ENCODE data around the gene DHX16.

DHX16 gene

GRCh38 chr6:30691208-30691847 lies 18.5 kb upstream of the DHX16 start:
- no peak for DNase-seq

DNA sequence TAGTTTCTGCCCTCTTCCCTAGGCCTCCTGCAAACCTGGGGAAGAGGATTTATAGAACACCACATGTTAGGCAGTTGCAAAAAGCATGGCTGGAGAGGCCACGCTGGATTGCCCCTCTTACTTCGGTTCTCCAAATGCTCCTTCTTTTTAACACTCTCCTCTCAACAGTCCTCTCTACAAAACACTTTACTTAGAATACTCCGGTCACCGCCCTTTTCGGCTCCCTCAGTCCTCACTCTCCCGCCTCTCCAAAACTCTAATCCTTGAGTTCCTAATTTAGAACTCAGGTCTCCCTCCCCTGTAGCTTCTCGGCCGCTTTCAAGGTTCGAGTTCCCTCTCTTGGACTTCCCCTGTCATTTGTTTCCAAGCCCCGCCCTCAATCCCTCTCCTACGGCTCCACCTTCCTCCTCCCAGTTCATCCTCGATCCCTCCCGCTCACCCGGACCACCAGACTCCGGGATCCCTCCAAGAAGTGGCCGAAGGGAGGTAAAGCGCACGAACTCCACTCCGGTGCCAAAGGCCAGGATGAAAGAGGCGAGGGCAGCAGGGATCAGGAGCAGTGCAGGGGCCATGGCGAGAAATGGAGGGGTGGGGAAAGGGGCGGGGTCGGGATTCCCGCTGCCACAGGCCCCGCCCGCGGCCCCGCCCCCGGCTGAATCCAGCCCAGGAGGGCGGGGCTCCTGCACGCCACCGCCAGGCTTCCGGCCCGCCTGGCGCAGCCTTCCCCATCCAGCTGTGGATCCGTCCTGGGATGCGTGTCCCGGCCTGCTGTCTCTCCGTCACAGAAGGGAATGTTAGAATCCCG lies 17.8 kb upstream of the DHX16 start, which contains the start of gene NRM:
Gene NRM, minus strand, starts transcription at position 582 of the 805 bp plus-strand sequence. Its CDS starts 10 bp downstream, at position 572.
- DNase-seq, result peak; percentile 84 to 88

DNA sequence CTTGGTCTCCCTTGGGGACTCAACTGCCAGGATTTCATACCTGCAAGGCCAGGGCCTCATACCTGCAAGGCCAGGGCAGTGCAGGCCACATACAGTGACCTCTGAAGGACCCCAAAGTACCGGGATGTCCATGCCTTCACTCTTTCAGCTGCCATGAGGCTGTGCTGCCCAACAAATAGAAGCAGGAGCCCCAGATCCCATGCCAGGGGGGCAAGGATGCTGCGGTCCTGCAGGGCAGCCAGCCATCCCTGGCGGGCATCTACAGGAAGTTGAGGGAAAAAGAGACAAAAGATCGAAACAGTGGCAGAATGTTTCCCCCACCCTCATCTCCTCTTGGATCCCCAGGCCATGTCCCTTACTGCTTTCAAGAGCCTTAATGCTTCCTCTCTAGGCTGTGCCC lies 17.2 kb upstream of the DHX16 start:
- DNase-seq, result no peak

DNA sequence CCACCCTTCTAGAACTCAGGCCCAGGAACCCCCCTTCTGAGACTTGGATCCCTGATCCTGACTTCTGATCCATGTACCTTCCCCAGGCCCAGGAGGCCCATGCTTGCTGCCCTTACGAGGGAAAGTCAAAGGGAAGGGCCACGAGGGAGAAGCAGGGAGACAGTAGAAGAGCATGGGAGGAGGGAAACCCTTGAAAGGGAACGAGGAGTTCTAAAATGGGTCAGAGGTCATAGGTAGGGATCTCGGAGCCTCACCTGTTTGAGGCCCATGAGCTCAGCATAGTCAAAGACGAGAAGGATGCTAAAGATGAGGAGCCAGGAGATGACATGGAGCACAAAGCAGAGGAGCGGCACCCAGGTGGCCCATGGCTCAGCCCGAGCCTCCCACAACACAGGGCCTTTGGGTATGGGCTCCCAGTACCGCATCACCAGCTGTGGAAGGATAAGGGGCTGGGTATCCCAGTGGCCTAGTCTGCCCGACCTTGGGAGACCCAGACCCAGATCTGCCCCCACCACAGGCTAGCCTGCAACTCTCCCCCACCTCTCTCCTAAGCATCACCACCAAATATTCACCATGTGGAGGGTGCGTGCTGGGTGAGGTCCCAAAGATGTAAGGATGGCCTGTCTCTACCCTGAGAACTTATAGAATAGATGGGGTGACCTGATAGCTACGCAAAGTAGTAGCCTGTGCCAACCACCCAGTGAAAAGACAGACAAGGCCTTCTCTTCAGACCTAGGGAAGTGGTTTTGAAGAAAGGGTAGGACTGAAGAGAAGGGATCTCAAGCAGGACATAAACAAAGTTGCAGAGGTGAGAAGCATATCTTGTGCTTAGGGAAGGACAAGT lies 16.4 kb upstream of the DHX16 start:
- DNase-seq, result no peak

GRCh38 chr6:30688569-30688968 lies 15.8 kb upstream of the DHX16 start:
- no peak for DNase-seq

GRCh38 chr6:30687659-30688431 lies 15.0 kb upstream of the DHX16 start:
- DNase-seq, result no peak

GRCh38 chr6:30686908-30687658 lies 14.3 kb upstream of the DHX16 start:
- DNase-seq, result peak; percentile 85 to 96

DNA sequence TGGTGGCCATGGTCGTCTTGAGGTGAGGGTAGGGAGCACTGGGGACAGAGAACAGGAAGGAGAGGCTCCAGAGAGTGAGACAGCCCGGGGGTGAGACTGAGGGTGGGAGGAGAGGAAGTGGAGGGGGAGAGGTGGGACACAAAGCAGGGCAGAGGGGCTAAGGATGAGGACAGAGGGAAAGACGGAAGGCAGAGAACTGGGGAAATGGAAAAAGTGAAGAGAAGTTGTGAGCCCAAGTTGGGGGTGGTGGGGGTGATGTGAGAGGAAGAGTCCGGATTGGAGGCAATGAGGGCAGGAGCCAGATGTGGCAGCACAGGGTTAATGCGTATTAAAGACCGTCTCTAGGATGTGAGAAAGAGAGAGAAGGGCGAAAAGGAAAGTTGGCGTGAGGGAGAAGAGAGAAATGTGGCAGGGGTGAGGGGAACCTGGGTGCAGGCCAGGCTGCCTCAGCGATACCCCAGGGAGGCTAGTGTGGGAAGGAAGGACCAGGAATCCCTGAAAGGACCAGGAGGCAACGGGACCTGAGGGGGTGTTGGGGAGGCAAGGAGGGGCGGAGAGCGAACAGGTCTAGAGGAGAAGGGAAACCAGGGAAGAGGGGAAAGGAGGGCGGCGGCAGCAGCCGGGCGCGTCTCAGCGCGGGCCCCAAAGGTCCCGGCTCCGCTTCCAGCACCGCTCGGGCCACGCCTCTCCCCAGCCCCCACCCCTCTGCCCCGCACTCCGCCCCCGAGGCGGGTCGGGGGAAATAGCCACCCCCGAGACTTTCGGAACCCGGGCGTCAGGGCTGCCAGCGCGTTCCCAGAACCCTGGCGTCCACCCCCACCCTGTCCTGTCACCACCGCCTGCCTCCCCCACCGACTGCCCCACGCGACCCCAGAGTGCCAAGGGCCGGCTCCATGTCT lies 13.5 kb upstream of the DHX16 start, which contains the start of gene PPP1R18:
Gene PPP1R18, minus strand, starts transcription at position 637 of the 899 bp plus-strand sequence. Its CDS starts 627 bp downstream, at position 10.
- peak; percentile 88 to 91 for DNase-seq

DNA sequence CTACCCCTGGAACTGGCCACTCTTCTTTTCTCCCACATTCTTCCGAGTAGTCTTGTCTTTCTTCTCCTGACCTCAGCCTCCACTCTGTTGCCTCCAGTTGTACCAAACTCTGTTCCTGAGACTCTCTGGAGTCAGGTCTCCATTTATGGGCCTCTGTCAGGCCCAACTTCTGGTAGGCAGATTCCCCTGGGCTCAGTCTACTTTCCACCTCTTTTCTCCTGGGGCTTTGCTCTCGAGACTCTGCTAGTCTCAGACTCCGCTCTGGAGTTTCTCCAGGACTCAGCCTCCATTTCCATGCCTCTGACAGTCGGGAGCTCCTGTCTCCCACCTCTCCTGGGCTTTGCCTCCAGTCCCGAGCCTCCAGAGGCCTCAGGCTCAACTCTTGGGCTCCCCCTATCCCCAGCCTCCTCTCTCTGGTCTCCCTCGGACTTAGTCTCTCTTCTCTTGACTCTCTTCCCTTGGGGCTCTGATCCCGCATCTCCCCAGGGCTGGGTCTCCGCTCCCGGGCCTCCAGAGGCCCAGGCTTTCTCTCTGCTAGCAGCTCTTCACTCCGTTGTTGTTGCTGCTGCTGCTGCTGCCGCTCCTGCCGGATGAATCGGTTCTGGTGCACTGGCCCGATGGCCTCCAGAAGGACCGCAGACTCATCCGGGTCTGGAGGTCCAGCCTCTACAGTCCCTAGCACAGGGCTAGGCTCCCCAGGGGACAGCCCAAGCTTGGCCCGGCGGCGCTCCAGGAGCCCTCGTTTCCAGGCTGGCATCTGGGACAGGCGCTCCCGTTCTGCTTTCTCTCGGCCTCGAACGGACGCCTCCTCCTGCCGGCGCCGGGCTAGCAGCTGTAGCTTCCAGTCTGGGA lies 12.6 kb upstream of the DHX16 start:
- peak; percentile 31 to 36 for DNase-seq

GRCh38 chr6:30684386-30685156 lies 11.8 kb upstream of the DHX16 start:
- DNase-seq, result peak; percentile 65 to 71

GRCh38 chr6:30683980-30684338 lies 11.2 kb upstream of the DHX16 start:
- DNase-seq, result no peak

DNA sequence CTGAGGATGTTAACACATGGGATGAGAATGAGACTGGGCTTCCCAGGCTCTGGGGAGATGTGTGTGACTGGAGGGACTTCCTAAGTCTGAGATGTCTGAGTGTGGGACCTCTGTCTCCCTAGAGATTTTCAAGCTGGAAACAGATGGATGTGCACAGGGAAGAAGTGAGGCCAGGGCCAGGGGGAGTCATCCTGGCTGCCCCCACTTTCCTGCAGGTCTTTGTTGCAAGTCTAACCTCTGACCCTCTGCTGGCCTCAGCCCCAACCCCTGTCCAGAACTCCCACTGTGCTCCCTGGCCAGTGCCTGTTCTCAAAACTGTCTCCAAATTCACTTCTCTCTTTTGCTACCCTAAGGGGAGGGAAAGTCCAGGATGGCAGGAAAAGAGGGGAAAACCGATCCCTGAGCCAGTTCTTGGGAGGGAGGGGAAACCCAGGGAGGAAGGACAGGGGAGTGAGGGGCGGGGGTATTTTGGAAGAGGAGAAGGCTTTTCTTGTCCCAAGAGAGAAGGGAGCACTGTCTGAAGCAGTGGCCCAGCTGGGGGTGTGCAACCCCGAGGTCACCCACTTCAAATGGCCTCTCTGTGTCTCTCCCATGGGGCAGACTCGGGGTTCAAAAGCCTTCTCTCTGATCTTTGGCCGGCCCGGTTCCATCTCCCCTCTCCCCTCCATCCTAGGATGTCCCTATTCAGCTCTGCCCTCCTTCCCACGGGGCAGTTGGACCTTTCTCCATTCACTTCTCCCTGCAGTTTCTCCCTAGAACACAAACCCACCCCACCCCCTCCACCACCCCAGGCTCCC lies 10.6 kb upstream of the DHX16 start:
- peak in 1 of 2 donors; percentile 19 for DNase-seq

DNA sequence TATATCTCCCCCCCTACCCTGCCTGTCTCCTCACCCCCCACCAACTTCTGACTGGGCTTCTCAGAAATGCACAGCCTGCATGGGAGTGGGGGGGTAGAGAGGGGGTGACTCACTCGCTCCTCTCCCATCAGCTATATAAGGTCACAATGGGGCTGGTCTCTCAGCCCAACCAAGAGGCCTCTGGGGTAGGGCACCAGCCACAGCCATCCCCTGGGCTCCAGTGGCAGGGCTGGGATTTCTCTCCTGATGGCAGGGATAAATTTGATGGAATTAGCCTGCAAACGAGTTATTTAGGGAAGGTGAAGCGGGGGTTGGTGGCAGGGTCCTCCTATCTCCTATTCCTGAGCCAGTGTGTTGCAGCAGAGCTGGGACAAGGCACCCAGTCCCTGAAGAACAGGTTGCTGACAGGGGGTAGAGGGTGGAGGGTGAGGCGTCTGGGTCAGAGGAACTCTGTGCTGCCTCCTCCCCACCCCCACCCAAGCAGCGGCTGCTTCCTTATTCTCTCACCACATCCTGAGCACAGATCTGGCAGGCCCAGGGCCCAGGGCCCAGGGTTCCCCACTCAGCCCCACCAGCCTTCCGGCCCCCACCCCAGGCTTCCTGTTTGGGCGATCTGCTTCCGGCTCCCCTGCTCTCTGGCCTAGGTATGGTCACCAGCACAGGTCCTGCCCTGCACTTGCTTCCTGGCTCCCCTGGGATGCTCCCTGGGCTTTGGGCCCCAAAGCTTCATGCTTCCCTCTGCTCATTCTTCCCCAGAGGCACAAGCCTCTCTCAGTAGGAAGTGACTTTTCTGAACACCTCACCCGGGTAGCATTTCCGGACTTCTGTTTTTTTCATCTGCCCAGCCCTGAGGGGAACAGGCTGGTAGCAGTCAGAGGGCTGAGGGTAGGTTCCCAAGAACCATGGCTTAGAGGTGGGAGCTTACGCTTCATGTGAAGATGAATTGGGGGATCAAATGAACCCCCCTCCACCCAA lies 9.6 kb upstream of the DHX16 start:
- peak; percentile 83 to 84 for DNase-seq

- DNase-seq, result peak in 1 of 2 donors; percentile 16
Observed at GRCh38 chr6:30681766-30682142, 8.9 kb upstream of the DHX16 start.

DNA sequence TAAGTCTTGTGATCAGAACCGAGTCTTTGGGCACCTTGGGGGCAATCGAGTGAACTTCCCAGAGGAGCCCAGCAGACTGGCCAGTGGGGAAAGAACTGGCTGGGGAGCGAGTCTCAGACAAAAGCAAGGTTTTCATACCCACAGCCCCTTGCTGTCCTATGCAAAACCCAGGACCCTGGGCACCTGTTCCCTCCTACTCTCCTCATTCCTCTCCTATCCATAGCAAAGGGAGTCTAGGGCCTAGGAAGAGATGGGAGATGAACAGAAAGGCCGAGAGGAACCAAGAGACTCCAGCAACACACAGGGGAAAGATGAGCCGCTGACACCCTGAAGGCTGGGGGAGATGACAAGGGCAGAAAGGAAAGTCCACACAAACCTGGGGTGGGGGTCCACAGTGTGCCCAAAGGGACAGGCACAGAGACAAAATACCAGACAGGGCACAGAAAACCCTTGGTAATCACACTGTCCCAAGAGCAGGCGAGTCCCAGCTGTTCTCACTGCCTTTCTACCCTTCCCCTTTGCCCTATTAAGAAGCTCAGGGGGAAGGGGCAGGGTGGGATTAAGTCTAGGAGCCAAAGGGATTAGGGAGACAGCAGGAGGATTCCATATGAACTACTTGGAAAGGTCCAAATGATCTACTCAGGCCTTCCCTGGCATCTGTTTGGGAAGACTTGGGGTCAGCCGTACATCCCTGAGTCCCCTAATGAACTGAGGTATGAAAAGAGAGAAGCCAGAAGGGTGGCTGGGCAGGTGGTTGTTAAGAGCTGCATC lies 7.1 kb upstream of the DHX16 start:
- no peak for DNase-seq

Measured in stimulated activated CD4-positive, alpha-beta T cell treated with anti-CD3 and anti-CD28 coated beads, Interleukin-2, amount 100 ng/mL, for 24 hours (primary cell).